HS-27A (cell line): Measurements from ENCODE around the gene FASN.

Source experiments
- DNase-seq: peaks from one replicate; pipeline ENCODE4 v3.0.0-alpha.2; 2012; ENCODE audit warnings: low read depth, missing footprints

Gene FASN

DNA sequence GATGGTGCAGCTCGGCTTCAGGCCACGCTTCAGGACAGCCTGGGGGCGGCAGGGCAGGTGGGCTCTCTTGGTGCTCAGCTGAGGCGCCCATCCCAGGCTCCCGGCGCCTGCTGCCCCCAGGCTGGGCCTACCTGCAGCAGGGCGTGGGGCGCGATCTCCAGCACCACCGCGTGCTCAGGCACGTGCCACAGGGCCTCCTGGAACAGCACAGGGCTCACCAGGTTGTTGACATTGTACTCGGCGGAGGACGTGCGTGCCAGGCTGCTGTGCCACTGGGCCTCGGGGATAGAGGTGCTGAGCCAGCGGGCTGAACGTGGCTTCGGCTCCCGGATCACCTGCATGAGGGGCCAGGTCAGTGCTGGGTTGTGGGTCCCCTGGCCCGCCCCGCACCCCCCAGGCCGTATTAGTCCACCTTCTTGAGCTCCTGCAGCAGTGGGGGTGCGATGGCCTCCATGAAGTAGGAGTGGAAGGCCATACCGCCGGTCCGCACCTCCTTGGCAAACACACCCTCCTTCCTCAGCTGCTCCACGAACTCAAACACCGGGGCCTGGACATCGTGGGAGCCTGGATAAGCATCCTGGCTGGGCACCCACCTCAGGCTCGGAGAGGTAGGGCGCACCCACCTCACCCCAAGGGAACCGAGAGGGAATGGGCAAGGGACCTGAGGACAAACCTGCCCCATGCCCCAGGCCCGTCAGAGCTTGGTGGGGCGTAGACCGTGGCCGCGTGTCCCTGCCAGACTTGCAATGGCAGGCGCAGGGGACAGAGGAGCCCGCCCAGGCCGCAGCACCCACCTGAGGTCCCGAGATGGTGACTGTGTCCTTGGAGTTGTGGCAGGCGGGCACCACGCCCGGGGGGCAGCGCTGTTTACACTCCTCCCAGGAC is 9.0 kb downstream of the FASN start:
- no peak for DNase-seq

DNA sequence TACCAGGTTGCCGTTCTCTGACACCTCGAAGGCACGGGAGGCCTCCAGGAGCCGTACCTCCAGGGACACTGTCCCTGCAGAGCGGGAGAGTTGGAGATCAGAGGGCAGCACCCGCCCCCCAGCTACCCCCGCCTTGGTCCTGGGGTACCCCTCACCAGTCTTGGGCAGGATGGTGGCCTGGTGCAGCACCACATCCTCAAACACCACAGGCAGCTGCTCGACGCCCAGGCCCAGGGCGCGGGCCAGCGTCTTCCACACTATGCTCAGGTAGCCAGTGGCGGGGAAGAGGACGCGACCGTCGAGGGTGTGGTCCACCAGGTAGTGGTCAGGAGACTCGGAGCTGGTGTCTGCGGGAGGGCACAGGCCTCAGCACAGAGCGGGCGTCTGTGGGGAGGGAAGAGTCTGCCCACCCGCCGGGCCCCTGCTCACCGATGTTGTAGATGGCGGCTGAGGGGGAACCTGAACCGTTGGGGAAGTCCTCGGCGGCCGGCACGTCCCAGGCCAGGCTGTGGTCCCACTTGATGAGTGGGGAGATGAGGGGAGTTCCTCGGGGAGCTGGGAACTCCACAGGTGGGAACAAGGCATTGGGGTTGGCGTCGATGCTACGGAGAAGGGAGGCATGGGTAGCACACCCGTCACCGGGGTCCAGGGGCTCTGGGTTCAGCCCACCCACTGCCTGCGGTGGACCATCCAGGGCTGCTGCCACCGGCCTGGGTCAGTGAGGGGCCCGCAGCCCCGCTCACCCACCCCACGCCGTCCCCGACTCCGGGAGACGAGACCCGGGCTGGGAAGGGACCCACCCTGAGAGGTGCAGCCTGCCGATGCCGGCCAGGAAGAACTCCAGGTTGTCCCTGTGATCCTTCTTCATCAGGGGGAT is 9.8 kb downstream of the FASN start:
- DNase-seq = no peak

DNA sequence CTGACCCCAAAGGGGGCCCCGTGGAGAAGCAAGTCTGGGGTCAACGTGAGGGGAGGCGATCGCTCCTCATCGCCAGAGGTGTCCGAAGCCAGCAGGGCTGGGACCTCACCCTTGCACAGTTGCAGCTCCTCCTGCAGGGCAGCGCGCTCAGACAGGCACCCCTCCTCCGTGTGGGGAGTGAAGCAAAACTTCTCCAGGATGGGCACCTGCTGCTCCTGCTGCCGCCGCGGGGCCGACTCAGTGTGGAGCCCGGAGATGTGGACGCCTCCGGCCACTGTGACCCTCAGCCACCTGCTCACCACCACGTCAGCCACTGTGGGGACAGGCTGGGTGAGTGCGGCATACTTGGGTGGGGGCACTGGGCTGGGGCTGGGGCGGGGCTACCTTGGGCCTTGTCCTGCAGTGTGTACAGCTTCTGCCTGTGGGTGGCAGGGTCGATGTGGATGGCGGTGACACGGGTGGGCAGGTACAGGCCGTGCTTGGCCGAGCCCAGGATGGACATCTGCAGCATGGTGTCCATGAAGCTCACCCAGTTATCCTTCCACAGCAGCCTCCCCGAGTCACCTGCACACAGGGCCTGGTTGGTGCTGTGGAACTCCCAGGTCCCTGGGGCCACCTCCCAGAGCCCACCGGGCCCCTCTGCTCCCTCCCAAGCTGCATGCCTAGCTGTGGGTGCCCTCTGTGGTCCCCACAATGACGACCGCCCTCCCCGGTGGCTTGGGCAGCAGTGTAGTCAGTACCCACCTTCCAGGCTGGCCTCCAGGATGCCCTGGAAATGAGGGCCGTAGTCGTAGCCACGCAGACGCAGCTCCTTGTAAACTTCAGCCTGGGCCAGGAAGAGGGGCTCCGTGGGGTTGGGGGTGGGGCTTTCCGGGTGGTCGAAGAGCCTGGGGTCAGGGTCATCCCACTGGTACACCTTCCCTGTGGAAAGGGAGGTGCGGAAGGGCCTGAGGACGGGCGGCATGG is 10.8 kb downstream of the FASN start:
- no peak for DNase-seq

DNA sequence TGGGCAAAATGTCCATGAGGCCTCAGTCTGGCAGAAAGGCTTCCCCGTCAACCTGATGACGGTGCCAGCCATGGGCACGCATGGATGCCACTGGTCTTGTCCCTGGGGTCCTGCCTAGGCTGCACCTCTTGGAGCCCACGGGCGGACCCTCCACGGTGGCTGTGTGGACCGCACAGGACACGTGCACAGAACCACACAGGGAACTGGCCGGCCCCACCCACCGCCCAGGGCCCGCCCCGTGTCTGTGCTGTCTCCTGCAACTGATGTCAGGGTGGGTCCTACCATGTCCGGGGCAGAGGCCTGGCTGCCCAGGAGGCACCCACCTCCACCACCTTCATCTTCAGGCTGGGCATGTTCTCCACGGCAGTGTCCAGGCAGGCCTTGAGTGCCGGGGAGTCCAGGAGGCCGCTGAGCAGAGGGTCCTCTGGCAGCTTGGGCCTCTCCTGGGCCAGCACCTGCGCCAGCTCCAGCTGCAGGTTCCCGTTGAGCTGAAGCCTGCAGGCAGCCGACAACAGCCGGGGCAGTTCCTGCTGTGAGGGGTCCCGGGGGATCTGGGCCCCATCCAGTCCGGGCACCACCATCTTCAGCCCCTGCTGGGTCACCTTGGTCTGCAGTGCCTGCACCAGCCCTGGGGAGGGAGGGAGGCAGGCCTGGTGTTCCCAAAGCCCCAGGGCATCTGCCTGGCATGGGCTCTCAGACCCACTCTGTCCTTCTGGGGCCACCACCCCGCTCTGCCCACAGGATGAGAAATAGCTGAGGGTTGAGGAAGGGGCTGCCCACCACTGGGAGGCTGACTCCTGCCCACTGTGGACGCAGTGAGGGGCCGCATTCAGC is 11.9 kb downstream of the FASN start:
- DNase-seq = no peak

DNA sequence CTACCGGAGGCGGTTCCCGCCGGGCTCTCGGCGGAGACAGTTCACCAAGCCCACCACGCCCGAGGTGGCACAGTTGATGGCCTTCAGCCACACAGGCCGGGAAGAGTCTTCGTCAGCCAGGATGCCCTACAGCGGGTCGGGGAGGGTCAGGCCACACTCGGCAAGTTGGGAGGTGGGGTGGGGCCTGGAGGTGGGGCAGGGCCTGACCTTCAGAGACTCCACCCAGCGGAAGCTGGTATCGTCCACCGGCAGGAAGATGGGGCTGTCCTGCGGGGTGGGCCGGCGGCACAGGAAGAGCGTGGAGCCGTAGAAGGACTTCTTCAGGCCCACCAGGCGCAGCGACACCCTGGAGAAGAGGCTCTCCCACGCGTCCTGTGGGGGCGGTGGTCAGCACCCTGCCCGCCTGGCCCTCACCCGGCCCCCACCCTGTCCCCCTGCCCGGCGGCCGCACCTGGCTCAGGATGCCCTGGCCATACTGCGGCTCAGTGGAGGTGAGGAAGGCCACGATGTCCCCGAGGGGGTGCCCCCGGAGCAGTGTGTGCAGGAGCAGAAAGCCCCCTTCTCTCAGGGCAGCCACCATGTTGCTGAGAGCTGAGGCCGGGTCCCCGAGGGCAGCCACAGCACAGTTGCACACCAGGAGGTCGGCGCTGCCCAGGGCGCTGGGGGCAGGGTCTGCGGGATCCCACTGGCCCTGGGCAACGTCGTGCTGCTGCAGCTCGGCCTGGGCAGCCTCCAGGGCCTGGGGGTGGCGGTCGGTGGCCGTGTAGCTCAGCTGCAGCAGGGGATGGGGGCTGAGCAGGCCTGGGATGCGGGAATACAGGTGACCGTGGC is 12.8 kb downstream of the FASN start:
- DNase-seq = no peak

DNA sequence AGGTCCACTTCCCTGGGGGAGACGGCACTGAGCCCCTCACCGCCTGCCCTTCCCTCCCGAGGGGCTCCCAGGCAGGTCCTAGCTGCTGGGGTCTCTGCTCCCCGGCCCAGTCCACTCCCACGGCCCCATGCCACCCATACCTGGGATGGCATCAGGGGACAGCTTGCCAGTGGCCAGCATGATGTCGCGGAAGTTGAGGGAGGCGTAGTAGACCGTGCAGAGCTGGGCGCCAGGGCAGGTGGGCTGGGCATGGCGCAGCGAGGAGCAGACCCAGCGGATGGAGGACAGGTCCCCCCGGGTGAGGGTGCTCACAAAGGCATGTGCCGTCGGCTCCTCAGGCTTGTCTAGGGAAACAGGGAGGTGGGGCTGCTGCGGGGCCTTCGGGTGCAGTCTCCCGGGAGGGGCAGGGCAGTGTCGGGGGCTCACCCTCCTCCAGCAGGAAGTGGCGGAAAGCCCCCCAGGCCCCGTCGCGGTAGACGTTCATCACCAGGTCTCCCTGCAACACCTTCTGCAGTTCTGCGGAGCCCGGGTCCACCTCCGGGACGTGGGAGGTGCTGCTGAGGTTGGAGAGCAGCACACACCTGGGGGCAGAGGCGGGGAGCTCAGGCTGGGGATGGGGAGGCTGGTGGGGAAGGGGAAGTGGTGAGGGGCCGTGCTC is 13.5 kb downstream of the FASN start:
- no peak for DNase-seq

DNA sequence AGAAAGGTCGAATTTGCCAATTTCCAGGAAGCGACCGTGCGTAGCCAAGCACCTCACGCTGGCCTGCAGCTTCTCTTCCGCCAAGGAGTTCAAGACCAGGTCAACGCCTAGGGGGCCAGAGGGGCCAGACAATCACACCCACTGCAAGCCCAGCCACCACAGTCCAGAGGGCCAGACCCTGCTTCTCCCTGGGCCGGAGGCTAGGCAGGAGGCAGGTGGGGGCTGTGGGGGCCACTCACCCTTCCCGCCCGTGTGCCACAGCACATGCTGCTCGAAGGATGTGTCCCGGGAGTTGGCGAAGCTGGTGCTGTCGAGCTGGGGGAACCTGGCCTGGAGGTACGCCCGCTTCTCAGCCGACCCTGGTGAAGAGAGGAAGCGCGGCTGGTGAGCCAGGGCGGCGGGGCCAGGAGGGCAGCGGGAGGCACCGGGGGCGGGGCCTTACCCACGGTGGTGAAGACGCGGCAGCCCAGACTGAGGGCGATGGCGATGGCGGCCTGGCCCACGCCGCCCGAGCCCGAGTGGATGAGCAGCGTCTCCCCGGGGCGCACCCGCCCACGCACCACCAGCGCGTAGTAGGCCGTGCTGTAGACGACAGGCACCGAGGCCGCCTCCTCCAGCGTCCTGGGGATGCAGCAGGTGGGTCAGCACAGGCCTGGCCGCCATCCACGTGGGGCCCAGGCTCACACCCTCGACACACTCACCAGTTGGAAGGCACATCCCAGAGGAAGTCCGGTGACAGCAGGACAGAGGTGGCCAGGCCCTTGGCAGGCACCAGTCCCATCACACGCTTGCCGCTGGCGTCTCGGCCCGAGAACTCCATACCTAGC is 14.3 kb downstream of the FASN start:
- DNase-seq = no peak

DNA sequence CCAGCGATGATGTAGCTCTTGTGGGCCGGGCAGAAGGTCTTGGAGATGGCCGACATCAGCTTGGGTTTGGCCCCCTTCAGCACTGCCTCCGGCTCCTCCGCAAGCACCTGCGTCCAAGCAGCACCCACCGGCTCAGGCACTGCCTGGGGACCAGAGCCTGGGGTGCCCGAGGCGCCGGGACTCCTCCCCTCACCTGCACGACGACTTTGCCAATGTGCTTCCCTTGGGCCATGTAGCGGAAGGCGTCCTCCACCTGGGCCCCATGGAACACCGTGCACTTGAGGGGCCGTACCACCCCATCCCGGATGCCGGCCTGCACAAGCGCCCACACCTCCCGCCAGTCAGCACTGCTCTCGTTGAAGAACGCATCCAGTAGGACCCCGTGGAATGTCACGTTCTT is 15.0 kb downstream of the FASN start:
- DNase-seq = no peak

DNA sequence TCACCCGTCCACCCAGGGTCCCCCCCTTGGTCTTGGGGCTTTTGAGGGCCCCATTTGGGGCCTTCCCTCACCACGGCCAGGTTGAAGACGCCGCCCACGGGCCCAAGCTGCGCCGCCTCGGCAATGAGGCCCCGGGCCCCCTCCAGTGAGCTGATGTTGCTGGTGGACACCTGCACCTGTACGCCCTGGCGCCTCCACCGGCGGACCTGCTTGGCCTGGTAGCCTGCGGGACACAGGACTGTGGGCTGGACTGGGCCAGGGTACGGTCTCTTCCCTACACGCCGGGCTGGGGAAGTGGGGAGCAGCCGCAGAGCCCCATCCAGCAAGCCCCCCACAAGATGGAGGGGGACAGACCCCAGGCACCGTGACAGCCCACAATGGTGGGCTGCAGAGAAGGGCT is 15.6 kb downstream of the FASN start:
- DNase-seq = no peak

DNA sequence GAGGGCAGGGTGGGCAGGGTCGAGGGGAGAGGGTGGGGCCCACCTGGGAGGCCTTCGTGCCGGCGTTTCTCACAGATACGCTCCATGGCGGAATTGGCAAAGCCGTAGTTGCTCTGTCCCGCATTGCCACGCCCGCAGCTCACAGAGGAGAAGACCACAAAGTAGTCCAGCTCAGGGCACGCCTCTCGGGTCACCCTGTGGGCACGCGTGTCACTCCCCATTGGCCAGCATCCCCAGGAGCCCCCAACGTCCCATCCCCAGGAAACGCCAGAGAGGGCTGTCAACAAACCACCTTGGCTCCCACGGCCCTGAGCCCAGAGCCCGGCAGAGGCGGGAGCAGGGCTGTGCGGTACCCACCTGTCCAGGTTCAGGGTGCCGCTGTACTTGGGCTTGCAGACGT is 16.1 kb downstream of the FASN start:
- DNase-seq = no peak

DNA sequence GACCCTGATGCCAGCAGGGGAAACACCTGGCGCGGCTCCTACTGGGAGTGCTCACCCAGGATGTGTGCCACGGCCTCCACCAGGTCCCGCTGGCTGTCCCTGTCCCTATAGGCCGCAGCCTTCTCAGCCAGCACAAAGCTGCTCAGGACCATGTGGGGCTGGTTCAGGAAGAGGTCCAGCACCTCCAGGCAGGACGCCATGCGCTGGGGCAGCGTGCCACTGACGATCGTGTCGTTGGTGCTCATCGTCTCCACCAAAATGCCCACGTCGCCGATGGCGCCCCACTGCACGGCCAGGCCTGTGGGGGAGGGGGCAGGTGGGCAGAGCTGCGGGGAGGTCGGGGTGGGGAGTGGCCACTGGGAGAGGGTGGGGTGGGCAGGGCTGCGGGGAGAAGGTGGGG is 16.5 kb downstream of the FASN start:
- no peak for DNase-seq

DNA sequence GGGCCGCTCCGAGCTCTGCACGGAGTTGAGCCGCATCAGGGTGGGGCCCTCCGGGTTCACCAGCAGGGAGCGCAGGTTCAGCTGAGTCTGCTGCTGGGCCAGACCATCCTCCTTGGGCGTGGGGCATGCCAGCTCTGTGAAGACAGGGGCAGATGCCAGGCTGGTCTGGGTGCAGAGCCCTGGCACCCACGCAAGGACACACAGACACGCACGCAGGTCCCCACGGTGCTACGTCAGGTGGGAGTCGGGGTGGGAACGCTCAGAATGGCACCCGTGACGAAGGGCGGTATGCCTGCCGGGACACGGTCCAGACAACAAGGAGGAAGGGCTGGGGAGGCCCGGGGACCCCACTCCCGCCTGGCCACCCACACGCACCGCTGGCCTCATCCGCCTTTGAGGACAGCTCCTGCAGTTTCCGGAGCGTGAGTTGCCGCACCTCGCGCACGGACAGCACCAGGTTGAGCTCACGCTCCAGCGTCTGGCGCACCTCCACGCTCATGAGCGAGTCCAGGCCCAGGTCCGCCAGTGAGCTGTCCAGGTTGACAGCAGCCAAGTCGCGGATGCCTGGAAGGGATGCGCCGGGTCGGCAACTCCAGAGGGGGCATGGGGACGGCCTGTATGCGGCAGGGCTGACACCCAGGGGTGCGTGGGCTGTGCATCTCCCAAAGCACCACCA is 17.1 kb downstream of the FASN start:
- DNase-seq = no peak

DNA sequence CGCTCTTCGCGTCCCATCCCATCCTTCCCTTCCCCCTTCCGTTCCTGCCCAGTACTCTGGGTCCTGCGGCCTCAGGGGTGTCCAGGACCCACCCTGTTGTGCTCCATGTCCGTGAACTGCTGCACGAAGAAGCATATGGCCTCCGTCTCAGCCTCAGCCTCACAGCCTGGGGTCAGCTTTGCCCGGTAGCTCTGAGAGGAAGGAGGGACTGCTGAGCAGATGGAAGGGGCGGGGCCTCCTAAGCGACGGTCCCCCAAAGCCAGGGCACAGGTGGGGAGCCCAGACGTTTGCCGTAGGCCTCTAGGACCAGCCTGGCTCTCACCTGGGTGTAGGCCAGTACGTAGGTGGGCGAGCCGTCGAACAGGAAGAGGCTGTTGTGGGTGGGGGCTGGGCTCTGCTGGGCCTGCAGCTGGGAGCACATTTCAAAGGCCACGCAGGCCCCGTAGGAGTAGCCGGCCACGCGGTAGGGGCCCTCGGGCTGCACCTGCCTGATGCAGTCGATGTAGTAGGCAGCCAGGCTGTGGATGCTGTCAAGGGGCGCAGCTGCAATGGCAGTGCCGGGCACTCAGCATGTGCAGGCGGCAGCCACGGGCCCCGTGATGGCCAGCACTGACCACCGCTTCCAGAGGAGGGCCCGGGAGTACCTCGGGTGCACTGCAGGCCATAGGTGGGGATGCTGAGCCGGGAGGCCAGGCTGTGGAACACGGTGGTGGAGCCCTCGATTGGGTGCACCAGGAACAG is 17.8 kb downstream of the FASN start:
- no peak for DNase-seq

DNA sequence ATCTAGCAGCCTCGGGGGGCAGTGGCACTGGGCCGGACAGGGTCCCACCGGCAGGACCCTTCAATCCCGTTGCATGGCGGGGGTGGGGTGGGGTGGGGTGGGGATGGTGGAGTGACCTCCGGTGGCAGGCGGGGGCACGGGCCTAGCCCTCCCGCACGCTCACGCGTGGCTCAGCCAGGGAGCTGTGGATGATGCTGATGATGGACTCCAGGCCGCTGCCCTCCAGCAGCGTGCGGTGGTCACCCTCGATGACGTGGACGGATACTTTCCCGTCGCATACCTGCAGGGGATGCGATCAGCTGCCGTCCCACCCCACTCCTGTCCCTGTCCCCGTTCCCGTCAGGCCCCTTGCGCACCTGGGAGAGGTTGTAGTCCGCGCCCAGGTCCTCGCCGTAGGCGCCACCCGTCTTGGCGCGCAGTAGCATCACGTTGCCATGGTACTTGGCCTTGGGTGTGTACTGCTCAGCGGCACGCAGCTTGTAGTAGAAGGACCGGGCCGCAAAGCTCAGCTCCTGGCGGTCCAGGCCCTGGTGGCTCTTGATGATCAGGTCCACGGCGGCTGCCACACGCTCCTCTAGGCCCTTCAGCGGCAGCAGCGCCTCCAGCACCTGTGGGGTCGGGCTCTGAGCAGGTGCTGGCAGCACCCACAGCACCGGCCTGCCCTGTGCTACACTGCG is 18.9 kb downstream of the FASN start:
- DNase-seq = no peak

DNA sequence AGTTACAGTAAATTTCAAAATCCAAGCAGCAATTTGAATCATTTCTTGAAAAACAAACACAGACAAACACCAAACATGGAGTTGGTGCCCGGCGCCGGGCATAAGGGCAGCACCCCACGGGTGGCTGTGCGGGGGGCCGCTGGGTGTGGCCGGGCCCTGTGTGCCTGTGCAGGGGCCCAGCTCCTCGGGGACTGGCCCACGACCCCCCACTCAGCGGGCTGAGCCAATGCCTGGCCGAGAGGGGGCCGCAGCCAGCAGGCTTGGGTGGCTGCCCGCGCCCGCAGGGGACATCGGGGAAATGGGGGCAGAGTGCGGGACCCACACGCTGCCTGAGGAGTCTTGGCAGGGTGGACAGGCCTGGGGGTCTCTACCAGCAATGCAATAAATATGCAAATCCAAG is 19.6 kb downstream of the FASN start:
- no peak for DNase-seq

DNA sequence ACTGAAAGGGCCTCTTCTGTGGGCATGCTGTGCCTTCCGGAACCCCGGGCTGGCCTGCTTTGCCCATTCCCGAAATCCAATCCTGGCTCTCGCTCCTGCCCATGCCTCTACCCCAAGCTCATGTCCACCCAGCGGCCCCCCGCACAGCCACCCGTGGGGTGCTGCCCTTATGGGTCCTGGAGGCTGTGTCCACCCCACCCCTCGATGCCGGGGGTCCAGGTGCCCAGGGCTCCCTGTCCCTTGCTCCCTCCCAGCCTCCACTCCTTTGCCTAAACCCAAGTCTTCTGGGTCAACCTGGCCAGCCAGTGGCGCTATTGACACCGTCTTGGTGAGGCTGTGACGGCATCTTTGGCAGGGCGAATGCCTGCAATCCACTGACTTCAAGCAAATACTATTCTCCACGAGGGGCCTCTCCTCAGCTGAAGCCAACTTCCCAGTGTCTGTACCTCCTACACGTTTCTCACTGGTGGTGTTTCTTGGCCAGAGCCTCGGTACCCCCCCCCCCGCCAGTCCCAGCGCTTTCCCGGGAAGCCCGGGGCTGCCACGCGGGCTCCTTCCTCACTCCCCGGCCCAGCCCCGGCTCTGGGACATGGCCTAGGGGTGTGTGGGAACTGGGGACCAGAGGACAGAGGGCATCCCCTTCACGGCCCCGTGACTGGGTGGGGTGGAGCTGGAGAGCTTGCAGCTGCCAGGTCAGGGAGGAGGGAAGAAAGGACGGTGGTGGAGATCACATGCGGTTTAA is 20.2 kb downstream of the FASN start:
- DNase-seq = no peak
